Heart right ventricle (tissue), 16 donors: ENCODE measurements around the gene TIMM17B. TPM values are rescaled to one million over a fixed set of nuclear protein-coding genes. Genes with fewer than 3 reads are reported as not detected.
"Not testable (repeated sequence)": the region's sequence is repeated elsewhere in the genome, so short reads cannot be mapped to it uniquely, and the experiment has no call there.

Experiments
- ATAC-seq, 8 donors: fragments of 200-7000 bp; cut with Tn5 transposase; one replicate each; pipeline ENCODE4 v1.9.1; 2020; ENCODE audit warnings: mild to moderate bottlenecking in 8 of 8, moderate library complexity in 8 of 8, moderate number of reproducible peaks in 1 of 8
- DNase-seq, 2 donors: peaks; one replicate each; pipeline ENCODE4 v3.0.0-alpha.2; 2020
- H3K27ac ChIP-seq, 10 donors: fragments of 200-600 bp; sonication (generic) in 2 of 10; one replicate each; pipeline versions ENCODE4 v1.5.0 to v1.8.0; 2020 to 2022; ENCODE audit warnings: mild to moderate bottlenecking in 3 of 10
- H3K27me3 ChIP-seq, 7 donors: fragments of 200-600 bp; one replicate each; pipeline ENCODE4 v1.8.0; 2021 to 2022; ENCODE audit warnings: mild to moderate bottlenecking in 2 of 7
- H3K36me3 ChIP-seq, 9 donors: fragments of 200-600 bp; sonication (generic) in 1 of 9; one replicate each; pipeline versions ENCODE4 v1.5.0 to v1.8.0; 2020 to 2022; ENCODE audit warnings: mild to moderate bottlenecking in 2 of 9
- H3K4me1 ChIP-seq, 9 donors: fragments of 200-600 bp; sonication (generic) in 1 of 9; one replicate each; pipeline versions ENCODE4 v1.5.0 to v1.8.0; 2020 to 2022; ENCODE audit warnings: mild to moderate bottlenecking in 4 of 9
- H3K4me3 ChIP-seq, 10 donors: fragments of 200-600 bp; sonication (generic) in 2 of 10; one replicate each; pipeline versions ENCODE4 v1.5.0 to v1.8.0; 2020 to 2022; ENCODE audit warnings: mild to moderate bottlenecking in 7 of 10, moderate library complexity in 2 of 10
- H3K9me3 ChIP-seq, 11 donors: fragments of 200-600 bp in 10 of 11; sonication (generic) in 2 of 11; one replicate each; pipeline versions ENCODE4 v1.5.0 to v1.8.0; 2013 to 2022; ENCODE audit warnings: mild to moderate bottlenecking in 2 of 11, control low read depth in 1 of 11, moderate library complexity in 1 of 11
- WGBS, 2 donors: extraction: QIAGEN DNeasy Blood & Tissue Kit; methylation state at CpG; one replicate each; pipeline ENCODE4 v1.1.7; 2013; ENCODE audit warnings: inconsistent platforms in 1 of 2; 5-methylcytosine and 5-hydroxymethylcytosine counted together
- intact Hi-C, 10 donors: fragments of 100-400 bp; cut with DNase I; formaldehyde crosslinking; loops; one replicate each; pipeline versions ENCODE4 v1.11.1 to v1.14.2; 2022
- polyA plus RNA-seq, 2 donors: library from polyadenylated mRNA; stranded (reverse); fragments of 200-250 nt; gene quantifications; one replicate each; pipeline ENCODE4 v1.2.3, GENCODE V29; 2013
- total RNA-seq, 10 donors: library from RNA; stranded (reverse); fragmentation: NEBNext Ultra II Directional in 3 of 10; extraction: Animal tissue kit (Norgen Biotek cat#: 25700) in 3 of 10; gene quantifications; one replicate each; pipeline versions ENCODE4 v1.2.1 to v1.2.4, GENCODE V29; 2021 to 2023
- TF ChIP-seq, protein P1 (sequence below), 9 donors: fragments of 200-600 bp; sonication (generic) in 2 of 9; IDR thresholded peaks; one replicate each; pipeline versions ENCODE4 v1.5.0 to v1.8.0; 2021 to 2022; ENCODE audit warnings: antibody characterized with exemption in 9 of 9, mild to moderate bottlenecking in 5 of 9, moderate library complexity in 1 of 9
- donor health status: Arrhythmogenic right ventricular cardiomyopathy.
- donor health status: ischemic (EF 13 %, LVEDD 7.1; RV severe dilation, severe dysfunction).
- donor health status: healthy with polysubstance abuse.
- donor health status: DM: no; HTN: yes; CAD: no.
- donor health status: DM: no; HTN: no; CAD: no.
- donor health status: ischemic (EF 25% LVEDD 6.9; RV normal size, moderate dysfunction).
- donor health status: ischemic (EF 25% LVEDD 5.7; RV mildly dilated, moderate dysfunction).
- donor health status: healthy.
- donor health status: DM: yes; HTN: yes; CAD: no.
- donor health status: Ischemic cardiomyopathy.
- donor health status: ischemic (EF 35%, LVEDD 5.7; RV mildly dilated, moderate dysfunction).
- donor health status: nonischemic (EF 11% LVEDD 7.7; RV severe dilation, severe dysfunction).
- donor health status: DM: yes; HTN: yes; CAD: no.
- donor health status: PGD.
- donor health status: ischemic (EF 29% LVEDD 5.4; RV normal size, mild dysfunction).
- donor health status: nonischemic (EF 23%, LVEDD 6.1; RV moderate dilation, normal function).

Gene TIMM17B
- total and polyA plus RNA-seq, 12 donors: 58.3 to 100 (median 67.0) TPM

DNA sequence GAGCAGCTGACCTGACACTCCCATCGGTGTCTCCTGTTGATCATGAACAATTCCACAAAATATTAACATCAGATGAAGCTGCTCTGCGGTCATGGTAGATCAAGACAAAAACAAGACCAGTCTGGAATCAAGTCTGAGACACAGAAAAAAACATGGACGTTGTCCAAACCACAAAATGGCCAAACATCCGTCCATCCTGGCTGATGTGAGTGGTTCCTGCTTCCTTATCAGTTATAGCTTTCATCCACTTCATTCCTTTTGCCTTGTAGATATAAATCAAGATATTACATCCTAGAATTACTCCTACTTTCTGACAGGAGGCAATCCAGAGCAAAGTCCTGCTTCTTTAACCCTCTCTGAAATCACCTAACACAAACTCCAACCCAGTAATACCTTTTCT is 33.4 kb downstream of the TIMM17B start:
- intact Hi-C loops: no loop called here
- 45 to 56% methylated on average over 4 of the region's 4 CpGs for WGBS, 2 donors
- no peaks in the 10 kb centered on the region for H3K36me3 ChIP-seq
- H3K4me1 ChIP-seq: no peaks in the 10 kb centered on the region
- ATAC-seq: no peak
- H3K27ac ChIP-seq: no peak overlapping the region
- H3K4me3 ChIP-seq: no peak overlapping the region
- DNase-seq: no peak
- TF ChIP-seq, protein P1, sequence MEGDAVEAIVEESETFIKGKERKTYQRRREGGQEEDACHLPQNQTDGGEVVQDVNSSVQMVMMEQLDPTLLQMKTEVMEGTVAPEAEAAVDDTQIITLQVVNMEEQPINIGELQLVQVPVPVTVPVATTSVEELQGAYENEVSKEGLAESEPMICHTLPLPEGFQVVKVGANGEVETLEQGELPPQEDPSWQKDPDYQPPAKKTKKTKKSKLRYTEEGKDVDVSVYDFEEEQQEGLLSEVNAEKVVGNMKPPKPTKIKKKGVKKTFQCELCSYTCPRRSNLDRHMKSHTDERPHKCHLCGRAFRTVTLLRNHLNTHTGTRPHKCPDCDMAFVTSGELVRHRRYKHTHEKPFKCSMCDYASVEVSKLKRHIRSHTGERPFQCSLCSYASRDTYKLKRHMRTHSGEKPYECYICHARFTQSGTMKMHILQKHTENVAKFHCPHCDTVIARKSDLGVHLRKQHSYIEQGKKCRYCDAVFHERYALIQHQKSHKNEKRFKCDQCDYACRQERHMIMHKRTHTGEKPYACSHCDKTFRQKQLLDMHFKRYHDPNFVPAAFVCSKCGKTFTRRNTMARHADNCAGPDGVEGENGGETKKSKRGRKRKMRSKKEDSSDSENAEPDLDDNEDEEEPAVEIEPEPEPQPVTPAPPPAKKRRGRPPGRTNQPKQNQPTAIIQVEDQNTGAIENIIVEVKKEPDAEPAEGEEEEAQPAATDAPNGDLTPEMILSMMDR (IDR thresholded peaks at IDR 0.05): no peak
- peaks cover 0 to 19% (median 0%) of the 10 kb centered on the region in 7 donors for H3K27me3 ChIP-seq
- no peaks in the 10 kb centered on the region for H3K9me3 ChIP-seq

DNA sequence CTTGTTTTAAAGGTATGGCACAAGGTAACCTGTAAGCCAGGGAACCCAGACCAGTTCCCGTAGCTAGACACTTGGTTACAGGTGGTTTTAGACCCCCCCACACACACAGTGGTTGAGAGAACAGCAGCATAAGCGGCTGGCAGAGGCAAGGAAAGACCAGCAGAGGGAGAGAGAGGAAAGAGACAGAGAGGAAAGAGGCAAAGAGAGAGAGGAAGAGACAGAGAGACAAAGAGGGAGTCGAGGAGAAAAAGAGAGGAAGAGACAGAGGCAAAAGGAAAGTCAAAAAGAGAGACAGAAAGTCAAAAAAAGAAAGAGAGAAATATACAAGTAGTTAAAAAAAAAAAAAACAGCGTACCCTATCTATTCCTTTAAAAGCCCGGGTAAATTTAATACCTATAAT is 42.7 kb downstream of the TIMM17B start:
- TF ChIP-seq, protein P1 (IDR thresholded peaks at IDR 0.05): peak in 1 of 9 donors; percentile 4
- DNase-seq (no peak), ATAC-seq (no peak)
- Histone ChIP-seq H3K27me3 (peaks cover 0 to 20% (median 0%) of the 10 kb centered on the region in 7 donors), H3K9me3 (no peaks in the 10 kb centered on the region), H3K27ac (no peak overlapping the region), H3K36me3 (no peaks in the 10 kb centered on the region), H3K4me1 (no peaks in the 10 kb centered on the region), H3K4me3 (no peak overlapping the region)
- 42 to 47% methylated on average over 5 of the region's 5 CpGs for WGBS, 2 donors
- intact Hi-C loops: no loop called here

DNA sequence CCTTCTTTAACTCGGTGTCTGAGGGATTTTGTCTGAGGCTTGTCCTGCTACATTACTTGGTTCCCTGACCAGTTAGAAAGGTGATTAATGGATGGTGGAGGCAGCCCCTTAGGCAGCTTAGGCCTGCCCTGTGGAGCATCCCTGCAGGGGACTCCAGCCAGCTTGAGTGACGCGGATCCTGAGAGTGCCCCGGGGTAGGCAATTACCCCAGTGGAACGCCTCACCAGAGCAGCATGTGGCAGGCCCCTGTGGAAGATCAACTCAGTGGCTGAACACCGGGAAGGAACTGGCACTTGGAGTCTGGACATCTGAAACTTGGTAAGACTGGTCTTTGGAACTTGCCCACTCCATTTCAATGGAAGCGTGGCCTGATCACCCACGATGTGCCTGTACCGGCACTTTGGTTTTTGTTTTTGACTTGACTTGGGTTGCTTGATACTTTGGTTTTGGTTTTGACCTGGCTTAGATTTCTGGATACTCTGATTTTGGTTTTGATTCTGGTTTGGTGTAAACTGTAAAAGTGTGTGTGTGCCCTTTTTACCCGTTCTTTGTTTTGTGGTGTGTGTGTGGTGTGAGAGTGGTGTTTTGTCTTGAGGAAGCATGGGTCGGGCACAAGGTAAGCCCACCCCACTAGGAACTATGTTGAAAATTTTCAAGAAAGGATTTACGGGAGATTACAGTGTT is 43.3 kb downstream of the TIMM17B start:
- peaks cover 0 to 19% (median 0%) of the 10 kb centered on the region in 7 donors for H3K27me3 ChIP-seq
- H3K4me1 ChIP-seq, H3K36me3 ChIP-seq, ATAC-seq, H3K4me3 ChIP-seq, H3K9me3 ChIP-seq, DNase-seq, H3K27ac ChIP-seq, intact Hi-C loops: not testable (repeated sequence)
- WGBS, 2 donors: 85% methylated on average over 12 of the region's 12 CpGs

DNA sequence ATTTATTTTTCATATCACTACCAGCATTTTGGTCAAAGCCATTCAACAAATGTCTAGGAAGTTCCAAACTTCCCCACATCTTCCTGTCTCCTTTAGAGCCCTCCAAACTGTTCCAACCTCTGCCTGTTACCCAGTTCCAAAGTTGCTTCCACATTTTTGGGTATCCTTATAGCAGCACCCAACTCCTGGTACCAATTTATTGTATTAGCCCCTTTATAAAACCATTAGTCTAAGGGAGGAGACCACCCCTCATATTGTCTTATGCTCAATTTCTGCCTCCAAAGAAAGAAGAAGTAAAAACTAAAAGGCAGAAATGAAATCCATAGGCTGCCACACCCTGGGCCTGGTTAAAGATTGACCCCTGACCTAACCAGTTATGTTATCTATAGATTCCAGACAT is 44.1 kb downstream of the TIMM17B start:
- H3K4me3 ChIP-seq, DNase-seq, H3K9me3 ChIP-seq, H3K36me3 ChIP-seq, H3K4me1 ChIP-seq, H3K27ac ChIP-seq, ATAC-seq, intact Hi-C loops: not testable (repeated sequence)
- H3K27me3 ChIP-seq: peaks cover 0 to 27% (median 0%) of the 10 kb centered on the region in 7 donors

DNA sequence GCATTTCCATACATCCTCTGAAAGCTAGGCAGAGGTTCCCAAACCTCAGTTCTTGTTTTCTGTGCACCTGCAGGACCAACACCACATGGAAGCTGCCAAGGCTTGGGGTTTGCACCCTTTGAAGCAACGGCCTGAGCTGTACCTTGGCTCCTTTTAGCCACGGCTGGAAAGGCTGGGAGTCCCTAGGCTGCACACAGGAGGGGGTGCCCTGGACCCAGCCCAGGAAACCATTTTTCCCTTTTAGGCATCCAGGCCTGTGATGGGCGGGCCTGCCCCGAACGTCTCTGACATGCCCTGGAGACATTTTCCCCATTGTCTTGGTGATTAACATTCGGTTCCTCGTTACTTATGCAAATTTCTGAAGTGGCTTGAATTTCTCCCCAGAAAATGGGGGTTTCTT is 44.7 kb downstream of the TIMM17B start:
- DNase-seq: no peak
- 72 to 79% methylated on average over 7 of the region's 7 CpGs for WGBS, 2 donors
- intact Hi-C loops: no loop called here
- Histone ChIP-seq H3K27ac (no peak overlapping the region), H3K4me3 (no peak overlapping the region), H3K36me3 (no peaks in the 10 kb centered on the region), H3K27me3 (peaks cover 0 to 30% (median 0%) of the 10 kb centered on the region in 7 donors), H3K4me1 (no peaks in the 10 kb centered on the region), H3K9me3 (no peaks in the 10 kb centered on the region)
- TF ChIP-seq, protein P1 (IDR thresholded peaks at IDR 0.05): no peak
- ATAC-seq: no peak
